Caki2 (cell line): ENCODE data around the gene NUP133. TPM values are rescaled to one million over a fixed set of nuclear protein-coding genes. Genes with fewer than 3 reads are reported as not detected.

Source experiments
- DNase-seq: peaks from one replicate; pipeline ENCODE4 v3.0.0-alpha.2; 2015; ENCODE audit warnings: low read depth
- in situ Hi-C: cut with HindIII; loops from 2 replicates; pipeline ENCODE4 v1.10.0; 2016; ENCODE audit warnings: low sequenced_read_pairs, low pct_unique_long_range_greater_than_20kb, mixed read lengths
- total RNA-seq: library from RNA; depleted of rRNA; stranded (reverse); fragments of >200 nt; shearing (Covaris generic); gene quantifications from 2 replicates; pipeline ENCODE4 v1.2.3, GENCODE V29; 2014; ENCODE audit warnings: low replicate concordance

Gene NUP133
- total RNA-seq, 1 experiment from 2014 or later, result 22.5 TPM

DNA sequence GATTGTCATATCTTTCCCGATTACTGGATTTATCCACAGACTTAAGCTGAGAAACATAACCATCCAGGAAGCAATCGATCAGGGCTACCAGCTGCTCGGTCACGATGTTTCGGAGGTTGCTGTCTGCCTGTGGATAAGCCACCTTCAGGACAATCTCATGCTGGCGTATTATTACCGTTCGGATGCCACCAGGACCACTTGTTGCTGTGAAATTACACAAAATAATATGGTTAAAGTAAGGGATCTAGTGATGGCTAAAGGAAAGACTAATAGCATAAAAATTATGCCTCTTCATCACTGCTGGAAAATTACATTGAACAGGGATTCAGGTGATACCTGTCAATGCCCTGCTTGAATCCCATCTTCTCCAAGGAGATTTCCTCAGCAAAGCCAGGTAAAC, 43.5 kb downstream of the NUP133 start:
- in situ Hi-C loops, result no loop called here
- DNase-seq, result no peak

DNA sequence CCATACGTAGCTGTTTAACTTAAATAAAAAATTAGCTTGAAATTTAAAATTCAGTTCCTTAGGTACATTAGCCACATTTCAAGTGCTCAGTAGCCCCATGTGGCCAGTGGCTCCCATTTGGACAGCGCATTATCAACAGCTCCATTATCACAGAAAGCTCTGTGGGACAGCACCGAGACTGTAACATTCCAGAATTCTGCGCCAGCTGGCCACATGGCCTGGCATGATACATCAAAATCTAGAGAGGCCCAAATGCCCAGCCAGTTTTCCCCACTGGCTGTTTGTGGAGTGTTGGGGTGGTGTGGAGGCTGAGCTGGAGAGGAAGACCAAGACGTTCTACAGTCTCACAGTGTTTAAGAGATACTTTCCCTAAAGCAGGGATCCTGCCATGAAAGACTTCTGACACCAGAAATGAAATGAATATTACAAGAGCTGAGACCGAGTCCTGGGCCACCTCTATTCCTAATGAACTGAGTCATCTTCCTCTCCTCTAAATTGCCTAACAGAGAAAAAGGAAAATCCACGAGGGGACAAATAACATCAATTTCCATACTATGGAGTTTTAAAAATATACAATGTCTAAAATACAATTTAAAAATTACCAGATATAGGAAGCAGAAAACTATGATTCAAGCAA, 47.0 kb downstream of the NUP133 start:
- in situ Hi-C loops, result no loop called here
- no peak for DNase-seq

GRCh38 chr1:229459815-229460214, 48.3 kb downstream of the NUP133 start:
- DNase-seq, result no peak
- in situ Hi-C loops, result no loop called here

GRCh38 chr1:229457436-229457835, 50.7 kb downstream of the NUP133 start:
- no peak for DNase-seq
- in situ Hi-C loops, result no loop called here

DNA sequence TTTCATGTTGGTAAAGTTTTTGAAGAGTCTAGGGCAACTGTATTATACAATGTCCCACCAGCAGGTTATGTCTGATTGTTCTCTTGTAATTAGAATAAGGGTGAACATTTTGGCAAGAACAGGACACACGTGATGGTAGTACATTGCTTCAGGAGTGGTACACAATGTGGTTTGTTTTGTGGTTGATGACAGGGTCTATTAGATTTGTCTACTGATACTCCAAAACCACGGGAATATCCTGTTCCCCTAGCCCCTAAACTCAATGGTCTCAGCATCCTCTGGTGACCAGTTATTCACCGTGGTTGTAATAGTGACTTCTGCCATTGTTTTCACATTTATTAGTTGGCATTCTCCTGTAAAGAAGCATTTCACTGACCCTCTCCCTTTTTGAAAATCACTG, 52.1 kb downstream of the NUP133 start:
- in situ Hi-C loops, result no loop called here
- no peak for DNase-seq

GRCh38 chr1:229454056-229454455, 54.1 kb downstream of the NUP133 start:
- no peak for DNase-seq
- in situ Hi-C loops, result no loop called here

- no peak for DNase-seq
- in situ Hi-C loops, result no loop called here
Measured at GRCh38 chr1:229452956-229453801, 55.0 kb downstream of the NUP133 start.

DNA sequence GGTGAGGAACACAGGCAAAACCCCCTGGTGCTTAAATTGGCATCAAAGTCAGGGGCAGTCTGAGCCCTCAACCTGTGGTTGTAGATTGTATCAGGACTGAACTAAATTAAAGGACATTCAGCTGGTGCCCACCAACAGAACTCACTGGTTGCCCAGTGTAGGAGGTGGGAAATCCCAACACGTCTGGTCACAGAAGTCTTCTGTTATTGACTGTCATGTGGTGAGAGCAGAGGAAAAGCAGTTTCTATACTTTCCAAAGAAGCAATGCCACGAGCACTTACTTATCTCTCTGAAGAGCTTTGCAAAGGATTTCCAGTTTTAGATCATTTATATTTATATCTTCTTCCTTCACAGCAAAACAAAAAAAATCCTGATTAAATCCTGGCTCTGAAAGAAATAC, 59.3 kb downstream of the NUP133 start:
- in situ Hi-C loops, result no loop called here
- no peak for DNase-seq

DNA sequence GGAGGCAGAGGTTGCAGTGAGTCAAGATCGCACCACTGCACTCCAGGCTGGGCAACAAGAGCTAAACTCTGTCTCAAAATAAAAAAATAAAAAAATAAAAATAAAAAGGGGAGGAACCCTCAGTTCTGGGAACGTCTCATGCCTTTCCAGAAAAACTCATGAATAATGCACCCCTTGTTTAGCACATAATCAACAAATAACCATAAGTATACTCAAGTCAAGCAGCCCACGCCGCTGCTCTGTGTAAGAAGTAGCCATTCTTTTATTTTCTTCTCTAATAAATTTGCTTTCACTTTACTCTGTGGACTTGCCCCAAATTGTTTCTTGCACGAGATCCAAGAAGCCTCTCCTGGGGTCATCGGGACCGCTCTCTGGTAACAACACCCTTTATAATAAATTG, 59.8 kb downstream of the NUP133 start:
- DNase-seq, result no peak
- in situ Hi-C loops, result no loop called here

- in situ Hi-C loops, result no loop called here
- DNase-seq, result no peak
Measured at GRCh38 chr1:229447809-229448252, 60.3 kb downstream of the NUP133 start.

- DNase-seq, result no peak
- in situ Hi-C loops, result no loop called here
Measured at GRCh38 chr1:229445828-229446227, 62.3 kb downstream of the NUP133 start.

- in situ Hi-C loops, result no loop called here
Measured at GRCh38 chr1:229440851-229441537, 67.1 kb downstream of the NUP133 start.

DNA sequence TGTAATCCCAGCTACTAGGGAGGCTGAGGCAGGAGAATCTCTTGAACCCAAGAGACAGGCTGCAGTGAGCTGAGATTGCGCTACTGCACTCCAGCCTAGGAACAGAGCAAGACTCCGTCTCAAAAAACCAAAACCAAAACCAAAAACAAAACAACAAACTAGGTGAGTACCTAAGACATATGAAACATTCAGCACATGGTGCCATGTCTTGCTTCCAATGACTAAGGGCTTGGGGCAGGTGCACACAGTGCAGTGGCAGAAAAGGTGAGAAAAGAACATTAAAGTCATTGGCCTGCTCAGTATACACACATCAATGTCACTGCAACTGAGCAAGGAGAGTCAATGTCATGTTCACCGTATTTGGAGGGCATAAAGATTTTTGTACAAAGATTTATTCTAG, 70.1 kb downstream of the NUP133 start:
- no peak for DNase-seq
- in situ Hi-C loops, result no loop called here

More at GRCh38 chr1:229440851-229441537, 67.1 kb downstream of the NUP133 start:
- DNase-seq, result peak; percentile 70

DNA sequence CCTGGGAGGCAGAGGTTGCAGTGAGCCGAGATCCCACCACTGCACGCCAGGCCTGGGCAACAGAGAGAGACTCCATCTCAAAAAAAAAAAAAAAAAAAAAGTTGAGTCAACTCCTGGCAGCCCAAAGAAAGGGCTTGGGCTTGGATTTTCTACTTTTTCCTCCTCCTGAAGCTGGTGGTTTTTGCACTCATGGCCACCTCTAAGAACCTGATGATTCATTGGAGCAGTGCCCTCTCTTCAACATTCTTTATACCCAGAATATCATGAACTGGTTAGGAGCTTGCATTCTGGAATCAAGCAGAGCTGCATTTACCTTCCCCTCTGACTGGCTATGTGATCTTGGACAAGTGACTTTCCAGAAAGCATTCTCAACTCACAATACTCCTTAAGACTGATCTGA, 70.7 kb downstream of the NUP133 start:
- in situ Hi-C loops, result no loop called here
- DNase-seq, result no peak

DNA sequence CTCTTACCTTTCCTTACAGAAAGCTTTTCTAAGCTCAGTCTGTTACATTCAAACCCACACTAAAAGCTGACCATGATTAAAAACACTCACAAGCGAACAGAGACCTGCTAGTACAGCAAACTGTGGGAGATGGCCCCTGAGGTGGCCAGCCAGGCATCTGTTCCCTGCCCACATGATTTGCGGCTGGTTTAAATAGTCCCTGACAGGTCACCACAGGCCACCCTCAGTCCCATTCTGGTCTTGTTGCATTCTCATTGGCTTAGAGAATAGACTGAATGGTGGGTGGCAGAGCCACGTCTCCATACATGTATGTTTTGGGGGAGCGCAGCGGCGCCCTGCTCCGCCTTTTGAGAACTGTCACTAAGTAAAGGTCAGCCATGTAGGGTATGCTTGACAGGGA, 71.9 kb downstream of the NUP133 start:
- DNase-seq, result no peak
- in situ Hi-C loops, result no loop called here

- no peak for DNase-seq
- in situ Hi-C loops, result no loop called here
Measured at GRCh38 chr1:229434641-229435051, 73.5 kb downstream of the NUP133 start.

DNA sequence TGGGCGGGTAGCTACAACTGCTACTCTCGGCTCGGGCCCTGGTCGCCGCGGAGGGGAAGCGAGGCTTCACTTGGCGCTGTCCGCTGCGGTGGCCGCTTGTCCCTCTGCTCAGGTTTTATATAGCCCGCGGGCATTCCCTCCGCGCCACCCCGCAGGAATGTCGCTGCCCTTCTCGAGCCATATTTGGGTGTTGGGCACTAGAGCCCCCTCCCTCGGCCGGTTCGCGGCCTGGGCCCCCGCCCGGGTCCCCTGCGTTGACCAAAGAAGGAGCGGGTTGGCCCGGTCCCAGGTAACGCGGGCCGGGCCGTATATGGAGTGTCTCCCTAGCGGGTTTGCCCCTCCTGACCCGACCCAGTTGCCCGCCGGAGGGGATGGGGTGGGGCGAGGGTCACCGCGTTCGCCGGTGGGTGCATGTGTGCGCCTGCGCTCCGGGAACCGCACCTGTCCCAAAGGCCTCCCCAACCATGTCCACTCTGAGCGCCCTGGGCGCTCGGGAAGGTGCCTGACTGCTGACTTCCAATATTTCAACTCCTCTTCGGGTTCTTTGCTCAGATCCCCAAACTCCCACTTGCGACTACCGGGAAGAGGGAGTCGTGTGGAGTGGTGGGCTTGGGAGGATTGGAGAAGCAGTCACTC, 74.0 kb downstream of the NUP133 start, which contains the start of gene ACTA1:
Gene ACTA1, minus strand, starts transcription at position 90 of the 636 bp plus-strand sequence. CDS start 979 bp downstream, outside the sequence.
- no peak for DNase-seq
- in situ Hi-C loops, result no loop called here

DNA sequence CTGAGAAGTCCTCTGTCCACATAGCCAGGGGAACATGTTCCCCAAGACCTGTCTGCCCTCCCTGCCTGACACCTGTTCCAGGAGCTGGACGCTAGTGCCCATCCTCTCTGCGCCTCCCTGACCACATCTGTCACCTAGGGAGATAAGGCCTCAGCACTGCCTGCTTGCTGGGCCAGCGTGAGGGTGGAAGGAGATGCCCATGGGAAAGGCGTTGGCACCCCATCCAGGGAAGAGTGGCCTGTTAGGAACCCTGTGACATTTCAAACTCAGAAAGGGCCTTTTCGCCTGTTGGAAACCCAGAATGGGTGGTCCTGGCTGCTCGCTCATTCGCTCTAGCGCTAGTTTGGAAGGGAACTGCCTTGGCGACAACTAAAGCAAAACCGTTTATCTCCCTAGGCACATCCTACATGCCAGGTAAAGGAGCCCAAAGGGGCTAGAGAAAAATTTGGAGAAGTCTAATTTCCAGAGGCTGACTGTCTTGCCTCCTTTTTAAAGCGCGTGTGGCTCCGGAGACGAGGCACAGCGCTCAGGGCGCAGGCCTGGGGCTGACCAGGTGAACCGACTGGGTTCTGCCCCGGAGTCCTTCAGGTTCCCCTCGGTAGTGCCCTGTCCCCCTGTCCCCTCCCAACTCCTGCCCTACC, 74.7 kb downstream of the NUP133 start:
- in situ Hi-C loops, result no loop called here
- DNase-seq, result no peak
